Measurements from ENCODE around the gene UBAC1. TPM values are rescaled to one million over a fixed set of nuclear protein-coding genes. Genes with fewer than 3 reads are reported as not detected.
A peak's percentile ranks its signal among the peaks of the same experiment; 100 is the strongest.

The UBAC1 gene
- total RNA-seq, 1 donor, result 29.0 TPM

DNA sequence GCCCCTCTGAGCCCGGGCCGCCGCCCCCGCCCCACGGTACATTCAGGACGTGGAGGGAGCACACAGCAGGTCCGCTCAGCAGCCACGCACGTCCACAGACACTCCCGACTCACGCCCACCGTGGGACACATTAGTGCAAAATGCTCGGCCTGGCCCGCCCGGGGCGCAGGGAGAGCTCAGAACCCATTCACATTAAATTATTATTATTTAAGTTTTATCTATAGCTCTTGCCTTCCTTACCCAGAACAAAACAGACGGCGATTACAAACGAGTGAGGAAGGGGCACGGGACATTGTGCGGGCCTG is 47.5 kb upstream of the UBAC1 start:
- peaks cover 7% of the 10 kb centered on the region for H3K4me1 ChIP-seq (ENCODE audit: insufficient read depth, low read length)
- no peak overlapping the region for H2AFZ ChIP-seq (ENCODE audit: low read length)
- H4K20me1 ChIP-seq (ENCODE audit: insufficient read depth, low read length), result peaks cover 36% of the 10 kb centered on the region
- H3K27me3 ChIP-seq (ENCODE audit: insufficient read depth, low read length), result no peaks in the 10 kb centered on the region
- H3K27ac ChIP-seq (ENCODE audit: low read depth, low read length), result no peak overlapping the region
- no peak overlapping the region for H3K4me3 ChIP-seq (ENCODE audit: insufficient read depth, low read length)
- H3K79me2 ChIP-seq (ENCODE audit: insufficient read depth, low read length), result no peaks in the 10 kb centered on the region
- H3K9me3 ChIP-seq (ENCODE audit: low read depth, low read length), result no peaks in the 10 kb centered on the region
- TF ChIP-seq, protein P1, sequence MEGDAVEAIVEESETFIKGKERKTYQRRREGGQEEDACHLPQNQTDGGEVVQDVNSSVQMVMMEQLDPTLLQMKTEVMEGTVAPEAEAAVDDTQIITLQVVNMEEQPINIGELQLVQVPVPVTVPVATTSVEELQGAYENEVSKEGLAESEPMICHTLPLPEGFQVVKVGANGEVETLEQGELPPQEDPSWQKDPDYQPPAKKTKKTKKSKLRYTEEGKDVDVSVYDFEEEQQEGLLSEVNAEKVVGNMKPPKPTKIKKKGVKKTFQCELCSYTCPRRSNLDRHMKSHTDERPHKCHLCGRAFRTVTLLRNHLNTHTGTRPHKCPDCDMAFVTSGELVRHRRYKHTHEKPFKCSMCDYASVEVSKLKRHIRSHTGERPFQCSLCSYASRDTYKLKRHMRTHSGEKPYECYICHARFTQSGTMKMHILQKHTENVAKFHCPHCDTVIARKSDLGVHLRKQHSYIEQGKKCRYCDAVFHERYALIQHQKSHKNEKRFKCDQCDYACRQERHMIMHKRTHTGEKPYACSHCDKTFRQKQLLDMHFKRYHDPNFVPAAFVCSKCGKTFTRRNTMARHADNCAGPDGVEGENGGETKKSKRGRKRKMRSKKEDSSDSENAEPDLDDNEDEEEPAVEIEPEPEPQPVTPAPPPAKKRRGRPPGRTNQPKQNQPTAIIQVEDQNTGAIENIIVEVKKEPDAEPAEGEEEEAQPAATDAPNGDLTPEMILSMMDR (IDR thresholded peaks at IDR 0.05; ENCODE audit: extremely low read depth, low read depth, low read length), result no peak
- H3K36me3 ChIP-seq (ENCODE audit: insufficient read depth, low read length), result peaks cover 28% of the 10 kb centered on the region
- H3K4me2 ChIP-seq (ENCODE audit: insufficient read depth, low read length), result no peak overlapping the region
- DNase-seq (ENCODE audit: insufficient read length, low spot score, missing footprints), result no peak

DNA sequence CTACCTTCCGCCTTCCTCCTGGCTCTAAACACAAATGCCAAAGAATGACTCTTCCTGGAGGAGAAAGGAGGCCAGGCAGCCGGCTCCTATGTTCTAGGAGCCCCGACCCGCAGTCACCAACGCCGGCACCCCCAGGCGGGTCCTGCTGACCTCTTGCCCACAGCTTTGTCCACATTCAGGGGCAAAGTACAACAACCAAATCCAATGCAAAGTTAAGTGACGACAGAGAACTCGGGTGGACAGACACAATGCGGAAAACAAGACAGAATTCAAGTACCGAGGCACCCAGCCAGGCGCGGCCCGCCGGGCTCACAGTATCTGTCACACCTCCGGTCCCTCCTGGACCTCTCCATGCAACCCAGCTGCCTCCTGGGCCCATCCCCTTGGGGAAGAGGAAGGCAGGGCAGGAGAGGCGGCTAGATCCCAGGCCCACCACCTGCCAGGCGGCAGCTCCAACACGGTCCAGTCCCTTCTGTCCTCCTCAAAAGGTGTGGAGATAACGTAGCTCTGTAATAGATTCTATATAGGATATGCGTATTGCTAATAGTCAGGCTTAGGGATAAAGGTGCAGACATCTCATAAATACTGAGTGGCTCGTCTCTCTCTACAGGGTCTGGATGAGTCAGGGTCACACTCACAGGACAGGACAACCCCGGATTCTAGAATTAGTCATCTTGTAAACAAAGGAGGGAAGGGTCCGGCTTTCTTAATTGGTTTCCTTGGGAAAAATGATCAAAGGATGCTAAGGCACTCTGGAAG is 46.9 kb upstream of the UBAC1 start:
- TF ChIP-seq, protein P1 (IDR thresholded peaks at IDR 0.05; ENCODE audit: extremely low read depth, low read depth, low read length), result no peak
- Histone ChIP-seq H3K79me2 (ENCODE audit: insufficient read depth, low read length) (no peaks in the 10 kb centered on the region), H4K20me1 (ENCODE audit: insufficient read depth, low read length) (peaks cover 36% of the 10 kb centered on the region), H3K36me3 (ENCODE audit: insufficient read depth, low read length) (peaks cover 25% of the 10 kb centered on the region), H3K9me3 (ENCODE audit: low read depth, low read length) (no peaks in the 10 kb centered on the region), H3K27me3 (ENCODE audit: insufficient read depth, low read length) (no peaks in the 10 kb centered on the region), H3K4me3 (ENCODE audit: insufficient read depth, low read length) (no peak overlapping the region), H3K27ac (ENCODE audit: low read depth, low read length) (no peak overlapping the region), H3K4me2 (ENCODE audit: insufficient read depth, low read length) (no peak overlapping the region), H2AFZ (ENCODE audit: low read length) (no peak overlapping the region), H3K4me1 (ENCODE audit: insufficient read depth, low read length) (peaks cover 7% of the 10 kb centered on the region)
- peak; percentile 99 for DNase-seq (ENCODE audit: insufficient read length, low spot score, missing footprints)

DNA sequence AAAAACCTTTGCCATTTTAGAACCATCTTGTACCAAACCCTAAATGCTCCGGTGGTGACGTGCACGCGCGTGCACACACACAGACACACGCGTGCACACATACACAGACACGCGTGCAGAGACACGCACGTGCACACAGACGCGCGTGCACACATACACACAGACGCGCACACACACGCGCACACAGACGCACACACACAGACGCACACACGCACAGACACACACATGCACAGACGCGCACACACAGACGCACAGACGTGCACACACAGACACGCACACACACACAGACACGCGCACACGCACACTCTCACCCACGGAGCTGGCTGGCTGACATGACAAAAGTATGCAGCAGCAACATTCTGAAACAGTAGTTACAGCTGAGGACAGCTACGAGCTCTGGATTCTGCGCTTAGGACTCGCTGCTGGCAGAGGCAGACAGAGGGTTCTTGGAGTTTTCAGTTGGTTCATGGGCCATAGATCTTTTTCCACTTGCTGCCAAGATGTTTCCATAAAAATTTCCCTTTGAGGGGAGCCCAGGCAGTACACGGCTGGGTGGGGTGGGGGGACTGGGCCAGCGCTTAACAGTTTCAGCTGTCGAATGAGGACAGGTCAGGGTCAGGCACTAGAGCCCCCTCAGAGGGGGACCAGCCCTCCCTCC is 46.2 kb upstream of the UBAC1 start:
- Histone ChIP-seq H3K36me3 (ENCODE audit: insufficient read depth, low read length) (peaks cover 19% of the 10 kb centered on the region), H2AFZ (ENCODE audit: low read length) (no peak overlapping the region), H3K4me1 (ENCODE audit: insufficient read depth, low read length) (peaks cover 7% of the 10 kb centered on the region), H3K4me2 (ENCODE audit: insufficient read depth, low read length) (no peak overlapping the region), H3K79me2 (ENCODE audit: insufficient read depth, low read length) (no peaks in the 10 kb centered on the region), H3K9me3 (ENCODE audit: low read depth, low read length) (no peaks in the 10 kb centered on the region), H3K27me3 (ENCODE audit: insufficient read depth, low read length) (no peaks in the 10 kb centered on the region), H3K27ac (ENCODE audit: low read depth, low read length) (no peak overlapping the region), H4K20me1 (ENCODE audit: insufficient read depth, low read length) (peaks cover 36% of the 10 kb centered on the region), H3K4me3 (ENCODE audit: insufficient read depth, low read length) (no peak overlapping the region)
- no peak for DNase-seq (ENCODE audit: insufficient read length, low spot score, missing footprints)
- TF ChIP-seq, protein P1 (IDR thresholded peaks at IDR 0.05; ENCODE audit: extremely low read depth, low read depth, low read length), result no peak

DNA sequence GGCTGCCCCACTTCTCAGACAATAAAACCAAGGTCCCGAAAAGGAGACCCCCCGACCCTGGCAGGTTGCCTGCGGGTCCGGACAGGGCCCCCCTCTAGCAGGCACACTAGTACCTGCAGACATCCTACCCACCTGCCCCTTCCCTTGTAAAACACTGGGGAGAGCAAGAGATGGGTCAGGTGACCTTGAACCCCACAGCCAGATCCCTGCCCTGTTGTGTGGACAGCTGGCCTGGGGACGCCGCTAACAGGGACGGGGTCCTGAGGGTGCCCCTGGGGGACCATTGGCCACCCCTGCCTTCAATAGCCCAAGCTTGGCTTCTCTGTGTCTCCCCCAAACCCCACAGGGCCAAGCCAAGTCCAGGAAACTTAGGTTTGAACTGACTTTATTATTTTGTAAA is 45.0 kb upstream of the UBAC1 start:
- H4K20me1 ChIP-seq (ENCODE audit: insufficient read depth, low read length), result peaks cover 31% of the 10 kb centered on the region
- H3K36me3 ChIP-seq (ENCODE audit: insufficient read depth, low read length), result peaks cover 12% of the 10 kb centered on the region
- H3K79me2 ChIP-seq (ENCODE audit: insufficient read depth, low read length), result no peaks in the 10 kb centered on the region
- no peaks in the 10 kb centered on the region for H3K9me3 ChIP-seq (ENCODE audit: low read depth, low read length)
- no peak overlapping the region for H3K4me2 ChIP-seq (ENCODE audit: insufficient read depth, low read length)
- no peak overlapping the region for H3K27ac ChIP-seq (ENCODE audit: low read depth, low read length)
- TF ChIP-seq, protein P1 (IDR thresholded peaks at IDR 0.05; ENCODE audit: extremely low read depth, low read depth, low read length), result no peak
- H3K4me3 ChIP-seq (ENCODE audit: insufficient read depth, low read length), result no peak overlapping the region
- peaks cover 7% of the 10 kb centered on the region for H3K4me1 ChIP-seq (ENCODE audit: insufficient read depth, low read length)
- no peak overlapping the region for H2AFZ ChIP-seq (ENCODE audit: low read length)
- no peaks in the 10 kb centered on the region for H3K27me3 ChIP-seq (ENCODE audit: insufficient read depth, low read length)
- DNase-seq (ENCODE audit: insufficient read length, low spot score, missing footprints), result no peak

Measured in osteoblast (primary cell).